Upper lobe of right lung (tissue), 1 donor: ENCODE results near the gene SLC17A1. TPM values are rescaled to one million over a fixed set of nuclear protein-coding genes. Genes with fewer than 3 reads are reported as not detected.
A peak's percentile ranks its signal among the peaks of the same experiment; 100 is the strongest.
"Not testable (repeated sequence)": the region's sequence is repeated elsewhere in the genome, so short reads cannot be mapped to it uniquely, and the experiment has no call there.

Experiments
- ATAC-seq: fragments of 200-7000 bp; cut with Tn5 transposase; one replicate; pipeline ENCODE4 v1.9.1; 2020; ENCODE audit warnings: mild to moderate bottlenecking, moderate library complexity
- DNase-seq: peaks from one replicate; pipeline ENCODE4 v3.0.0-alpha.2; 2020
- H3K27ac ChIP-seq: fragments of 200-600 bp; one replicate; pipeline ENCODE4 v1.8.0; 2022
- H3K27me3 ChIP-seq: fragments of 200-600 bp; one replicate; pipeline ENCODE4 v1.8.0; 2022; ENCODE audit warnings: mild to moderate bottlenecking
- H3K36me3 ChIP-seq: fragments of 200-600 bp; one replicate; pipeline ENCODE4 v1.8.0; 2022
- H3K4me1 ChIP-seq: fragments of 200-600 bp; one replicate; pipeline ENCODE4 v1.8.0; 2022
- H3K4me3 ChIP-seq: fragments of 200-600 bp; one replicate; pipeline ENCODE4 v1.8.0; 2022; ENCODE audit warnings: mild to moderate bottlenecking
- H3K9me3 ChIP-seq: fragments of 200-600 bp; one replicate; pipeline ENCODE4 v1.8.0; 2022
- CTCF ChIP-seq: fragments of 200-600 bp; IDR thresholded peaks from one replicate; pipeline ENCODE4 v1.8.0; 2022; ENCODE audit warnings: antibody characterized with exemption
- intact Hi-C: fragments of 100-400 bp; cut with DNase I; formaldehyde crosslinking; loops from one replicate; pipeline ENCODE4 v1.11.0; 2022
- total RNA-seq: library from RNA; stranded (reverse); fragmentation: NEBNext Ultra II Directional; extraction: Animal tissue kit (Norgen Biotek cat#: 25700); gene quantifications from one replicate; pipeline ENCODE4 v1.2.1, GENCODE V29; 2021
- donor health status: DM: no; HTN: yes; CAD: no; lungs with severe emphysema.

SLC17A1 gene
- total RNA-seq, 1 donor from 2014 or later: not detected

- no peaks in the 10 kb centered on the region for H3K36me3 ChIP-seq
- H3K4me3 ChIP-seq: no peak overlapping the region
- H3K4me1 ChIP-seq: no peaks in the 10 kb centered on the region
- DNase-seq: no peak
- ATAC-seq: peak; percentile 49
- intact Hi-C loops: no loop called here
- H3K27ac ChIP-seq: no peak overlapping the region
- H3K9me3 ChIP-seq: no peaks in the 10 kb centered on the region
- H3K27me3 ChIP-seq: no peaks in the 10 kb centered on the region
- TF ChIP-seq CTCF: no peak
Measured at GRCh38 chr6:25749837-25750236, 82.0 kb downstream of the SLC17A1 start.

GRCh38 chr6:25748601-25749517 lies 83.0 kb downstream of the SLC17A1 start:
- H3K27me3 ChIP-seq, ATAC-seq, DNase-seq, H3K36me3 ChIP-seq, H3K4me3 ChIP-seq, H3K4me1 ChIP-seq, H3K9me3 ChIP-seq, intact Hi-C loops, H3K27ac ChIP-seq: not testable (repeated sequence)

DNA sequence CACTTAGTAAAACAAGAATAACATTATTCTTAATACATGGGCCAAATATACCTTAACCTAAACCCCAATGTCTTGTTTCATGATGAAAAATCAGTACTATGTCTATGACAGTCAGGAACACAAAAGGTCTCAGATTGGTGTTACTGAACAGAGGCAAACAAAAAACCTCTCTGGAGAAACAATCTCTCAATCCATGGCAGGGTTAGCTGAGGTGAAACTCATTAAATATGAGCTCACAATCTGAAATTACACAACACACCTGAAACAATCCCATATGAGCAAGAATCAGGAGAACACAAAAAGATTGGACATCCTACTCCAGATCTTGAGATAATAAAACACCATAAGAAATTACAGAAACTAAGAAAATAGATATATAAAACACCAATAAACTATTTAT lies 83.8 kb downstream of the SLC17A1 start:
- no peak overlapping the region for H3K4me3 ChIP-seq
- intact Hi-C loops: no loop called here
- H3K4me1 ChIP-seq: no peaks in the 10 kb centered on the region
- no peaks in the 10 kb centered on the region for H3K27me3 ChIP-seq
- TF ChIP-seq CTCF: no peak
- ATAC-seq: no peak
- H3K27ac ChIP-seq: no peak overlapping the region
- DNase-seq: no peak
- no peaks in the 10 kb centered on the region for H3K9me3 ChIP-seq
- H3K36me3 ChIP-seq: no peaks in the 10 kb centered on the region

- intact Hi-C loops: no loop called here
- Histone ChIP-seq H3K27me3 (no peaks in the 10 kb centered on the region), H3K9me3 (no peaks in the 10 kb centered on the region), H3K4me3 (no peak overlapping the region), H3K4me1 (no peaks in the 10 kb centered on the region), H3K27ac (no peak overlapping the region), H3K36me3 (no peaks in the 10 kb centered on the region)
- DNase-seq: no peak
- TF ChIP-seq CTCF: no peak
- no peak for ATAC-seq
Measured at GRCh38 chr6:25747477-25747876, 84.4 kb downstream of the SLC17A1 start.

- no peak overlapping the region for H3K4me3 ChIP-seq
- intact Hi-C loops: no loop called here
- no peaks in the 10 kb centered on the region for H3K36me3 ChIP-seq
- DNase-seq (no peak), ATAC-seq (no peak)
- no peaks in the 10 kb centered on the region for H3K9me3 ChIP-seq
- H3K27ac ChIP-seq: no peak overlapping the region
- H3K27me3 ChIP-seq: no peaks in the 10 kb centered on the region
- no peak for TF ChIP-seq CTCF
- H3K4me1 ChIP-seq: no peaks in the 10 kb centered on the region
Measured at GRCh38 chr6:25746968-25747367, 84.9 kb downstream of the SLC17A1 start.

GRCh38 chr6:25745836-25746235 lies 86.0 kb downstream of the SLC17A1 start:
- Histone ChIP-seq H3K4me3 (no peak overlapping the region), H3K27ac (no peak overlapping the region), H3K4me1 (no peaks in the 10 kb centered on the region), H3K27me3 (no peaks in the 10 kb centered on the region), H3K36me3 (no peaks in the 10 kb centered on the region), H3K9me3 (no peaks in the 10 kb centered on the region)
- intact Hi-C loops: no loop called here
- TF ChIP-seq CTCF: no peak
- ATAC-seq (no peak), DNase-seq (no peak)
